ENCODE data around the gene LDLRAD4.

LDLRAD4 gene

DNA sequence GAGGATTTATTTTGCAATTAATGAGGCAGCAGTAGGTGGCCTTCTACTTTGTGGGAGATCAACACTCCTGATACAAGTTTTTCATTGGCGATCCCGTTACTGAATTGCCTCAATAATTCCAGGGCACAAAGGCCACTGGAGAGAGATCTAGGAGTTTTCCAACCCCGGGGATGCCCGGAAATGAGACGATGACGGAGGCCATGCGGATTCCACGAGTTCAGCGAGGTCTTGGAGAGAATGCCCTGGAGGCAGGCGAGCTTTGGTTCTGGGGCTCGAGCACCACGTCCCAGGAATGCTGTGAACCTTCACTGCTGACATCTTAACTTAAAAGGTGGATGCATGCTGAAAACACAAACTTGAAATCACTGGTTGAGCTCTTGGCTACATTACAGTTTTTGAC lies 74.2 kb downstream of the LDLRAD4 start:
- H3K9me3 ChIP-seq (ENCODE audit: control insufficient read depth, low read length) = no peaks in the 10 kb centered on the region
- no peak overlapping the region for H3K9ac ChIP-seq (ENCODE audit: low read length)
- no peaks in the 10 kb centered on the region for H3K4me1 ChIP-seq (ENCODE audit: control insufficient read depth, insufficient read depth, low read length)
- H3K36me3 ChIP-seq (ENCODE audit: control insufficient read depth, insufficient read depth, low read length, severe bottlenecking) = no peaks in the 10 kb centered on the region
- DNase-seq (ENCODE audit: low read depth) = no peak
- H3K4me3 ChIP-seq (ENCODE audit: low read length) = no peak overlapping the region
- no peaks in the 10 kb centered on the region for H3K27me3 ChIP-seq (replicated peaks; ENCODE audit: control insufficient read depth, insufficient read depth, low read length)

DNA sequence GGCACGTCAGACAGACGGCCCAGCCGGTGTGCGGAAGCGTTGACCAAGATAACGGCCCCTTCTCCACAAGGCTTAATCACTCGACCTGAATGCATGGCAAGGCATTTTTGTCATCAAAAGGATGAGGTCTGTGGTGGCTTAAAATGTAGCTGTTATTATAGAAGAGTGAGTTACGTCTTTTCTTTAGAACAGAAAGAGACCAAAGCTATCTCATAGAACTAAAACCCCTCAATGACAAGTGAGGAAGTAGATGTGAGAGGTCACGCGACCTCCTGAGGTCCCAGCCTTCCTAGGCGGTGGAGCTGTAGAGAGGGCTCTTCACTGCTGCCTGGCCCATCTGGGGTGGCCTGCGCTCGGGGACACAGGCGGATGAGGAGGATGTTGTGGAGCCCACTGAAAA lies 75.7 kb downstream of the LDLRAD4 start:
- Histone ChIP-seq H3K4me3 (ENCODE audit: low read length) (no peak overlapping the region), H3K27me3 (replicated peaks; ENCODE audit: control insufficient read depth, insufficient read depth, low read length) (no peaks in the 10 kb centered on the region), H3K9ac (ENCODE audit: low read length) (no peak overlapping the region), H3K4me1 (ENCODE audit: control insufficient read depth, insufficient read depth, low read length) (no peaks in the 10 kb centered on the region), H3K9me3 (ENCODE audit: control insufficient read depth, low read length) (no peaks in the 10 kb centered on the region), H3K36me3 (ENCODE audit: control insufficient read depth, insufficient read depth, low read length, severe bottlenecking) (no peaks in the 10 kb centered on the region)
- no peak for DNase-seq (ENCODE audit: low read depth)

DNA sequence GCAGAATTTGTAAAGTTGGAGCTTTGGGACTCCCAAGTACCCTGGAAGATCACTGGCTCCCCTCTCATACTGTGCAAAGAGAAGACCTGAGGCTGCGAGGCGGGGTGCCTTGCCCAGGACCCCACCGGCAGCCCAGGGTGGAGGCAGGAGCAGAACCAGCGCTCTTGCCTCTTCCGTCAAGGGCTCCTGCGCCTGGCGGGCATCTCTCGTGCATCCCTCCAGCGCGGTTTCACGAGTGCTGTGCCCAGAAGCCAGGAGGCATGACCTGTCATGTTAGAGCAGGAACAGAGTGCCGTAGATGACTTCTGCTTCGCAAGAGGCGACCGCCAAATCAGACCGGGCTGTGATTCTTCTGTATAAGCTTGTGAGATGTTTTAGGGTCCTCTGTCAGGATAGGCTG lies 77.3 kb downstream of the LDLRAD4 start:
- no peak for DNase-seq (ENCODE audit: low read depth)
- Histone ChIP-seq H3K4me1 (ENCODE audit: control insufficient read depth, insufficient read depth, low read length) (no peaks in the 10 kb centered on the region), H3K9ac (ENCODE audit: low read length) (no peak overlapping the region), H3K4me3 (ENCODE audit: low read length) (no peak overlapping the region), H3K36me3 (ENCODE audit: control insufficient read depth, insufficient read depth, low read length, severe bottlenecking) (no peaks in the 10 kb centered on the region), H3K27me3 (replicated peaks; ENCODE audit: control insufficient read depth, insufficient read depth, low read length) (no peaks in the 10 kb centered on the region), H3K9me3 (ENCODE audit: control insufficient read depth, low read length) (no peaks in the 10 kb centered on the region)

DNA sequence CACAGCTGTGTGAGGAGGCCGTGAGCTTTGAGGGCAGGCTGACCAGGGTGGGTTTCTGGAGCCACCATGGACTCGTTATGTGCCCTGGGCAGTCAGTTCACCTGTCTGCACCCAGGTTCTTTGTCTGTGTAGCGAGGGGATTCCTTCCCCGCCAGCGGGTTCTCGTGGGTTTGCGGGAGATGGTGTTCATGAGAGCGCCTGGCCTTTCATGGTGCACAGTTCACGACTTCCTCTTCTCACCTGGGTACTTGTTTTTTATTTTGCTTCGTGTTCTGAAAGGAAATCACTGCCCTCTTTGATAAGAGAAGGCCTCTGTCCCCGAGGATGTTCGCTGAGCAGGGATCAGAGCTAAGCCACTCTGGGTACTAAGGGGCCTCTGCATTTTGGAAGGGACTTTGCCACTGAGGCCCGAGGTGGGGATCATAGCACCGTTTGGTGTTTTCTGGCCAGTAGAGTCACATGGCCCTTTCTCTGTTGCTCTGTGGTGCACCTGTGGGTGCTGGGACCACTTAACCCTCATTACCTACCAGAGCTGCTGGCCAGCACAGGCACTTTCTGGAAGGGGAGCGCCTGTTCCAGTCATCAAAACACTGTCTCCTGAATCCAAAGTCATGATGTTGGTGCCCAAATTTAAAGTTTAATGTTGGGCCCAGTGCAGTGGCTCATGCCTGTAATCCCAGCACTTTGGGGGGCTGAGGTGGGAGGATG lies 78.5 kb downstream of the LDLRAD4 start:
- Histone ChIP-seq H3K4me3 (ENCODE audit: low read length) (no peak overlapping the region), H3K9ac (ENCODE audit: low read length) (no peak overlapping the region), H3K9me3 (ENCODE audit: control insufficient read depth, low read length) (no peaks in the 10 kb centered on the region), H3K27me3 (replicated peaks; ENCODE audit: control insufficient read depth, insufficient read depth, low read length) (no peaks in the 10 kb centered on the region), H3K4me1 (ENCODE audit: control insufficient read depth, insufficient read depth, low read length) (no peaks in the 10 kb centered on the region), H3K36me3 (ENCODE audit: control insufficient read depth, insufficient read depth, low read length, severe bottlenecking) (no peaks in the 10 kb centered on the region)
- DNase-seq (ENCODE audit: low read depth) = no peak

DNA sequence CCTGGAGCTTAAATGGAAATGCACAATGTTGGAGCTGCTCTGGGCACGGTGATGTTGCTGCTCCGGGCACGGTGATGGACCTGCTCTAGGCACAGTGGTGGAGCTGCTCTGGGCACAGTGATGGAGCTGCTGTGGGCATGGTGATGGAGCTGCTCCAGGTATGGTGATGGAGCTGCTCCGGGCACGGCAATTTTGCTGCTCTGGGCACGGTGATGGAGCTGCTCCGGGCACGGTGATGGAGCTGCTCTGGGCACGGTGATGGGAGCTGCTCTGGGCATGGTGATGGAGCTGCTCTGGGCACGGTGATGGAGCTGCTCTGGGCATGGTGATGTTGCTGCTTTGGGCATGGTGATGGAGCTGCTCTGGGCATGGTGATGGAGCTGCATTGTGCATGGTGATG lies 79.7 kb downstream of the LDLRAD4 start:
- H3K4me1 ChIP-seq (ENCODE audit: control insufficient read depth, insufficient read depth, low read length) = no peaks in the 10 kb centered on the region
- H3K36me3 ChIP-seq (ENCODE audit: control insufficient read depth, insufficient read depth, low read length, severe bottlenecking) = no peaks in the 10 kb centered on the region
- H3K9me3 ChIP-seq (ENCODE audit: control insufficient read depth, low read length) = no peaks in the 10 kb centered on the region
- no peaks in the 10 kb centered on the region for H3K27me3 ChIP-seq (replicated peaks; ENCODE audit: control insufficient read depth, insufficient read depth, low read length)
- H3K4me3 ChIP-seq (ENCODE audit: low read length) = no peak overlapping the region
- no peak for DNase-seq (ENCODE audit: low read depth)
- H3K9ac ChIP-seq (ENCODE audit: low read length) = no peak overlapping the region

DNA sequence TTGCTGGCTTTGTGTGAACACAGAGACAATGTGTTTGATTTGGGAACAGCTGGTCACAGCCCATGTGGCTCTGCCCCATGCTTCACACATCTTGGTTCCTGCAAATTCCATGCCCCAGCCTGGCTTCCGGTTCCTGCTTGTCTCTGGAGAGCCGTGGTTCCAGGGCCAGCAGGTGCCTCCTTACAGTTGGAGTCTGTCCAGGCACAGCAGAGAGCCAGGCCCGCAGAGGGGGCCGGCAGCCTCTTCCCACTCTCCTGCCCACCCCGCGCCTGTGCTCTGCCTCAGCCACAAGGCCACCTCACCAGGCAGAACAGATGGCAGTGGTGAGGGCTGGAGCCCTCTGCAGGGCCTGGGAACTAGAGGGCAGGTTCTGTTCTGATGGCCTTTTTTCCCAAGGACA lies 81.5 kb downstream of the LDLRAD4 start:
- Histone ChIP-seq H3K9ac (ENCODE audit: low read length) (no peak overlapping the region), H3K4me1 (ENCODE audit: control insufficient read depth, insufficient read depth, low read length) (no peaks in the 10 kb centered on the region), H3K9me3 (ENCODE audit: control insufficient read depth, low read length) (no peaks in the 10 kb centered on the region), H3K36me3 (ENCODE audit: control insufficient read depth, insufficient read depth, low read length, severe bottlenecking) (no peaks in the 10 kb centered on the region), H3K27me3 (replicated peaks; ENCODE audit: control insufficient read depth, insufficient read depth, low read length) (no peaks in the 10 kb centered on the region), H3K4me3 (ENCODE audit: low read length) (no peak overlapping the region)
- DNase-seq (ENCODE audit: low read depth) = no peak

DNA sequence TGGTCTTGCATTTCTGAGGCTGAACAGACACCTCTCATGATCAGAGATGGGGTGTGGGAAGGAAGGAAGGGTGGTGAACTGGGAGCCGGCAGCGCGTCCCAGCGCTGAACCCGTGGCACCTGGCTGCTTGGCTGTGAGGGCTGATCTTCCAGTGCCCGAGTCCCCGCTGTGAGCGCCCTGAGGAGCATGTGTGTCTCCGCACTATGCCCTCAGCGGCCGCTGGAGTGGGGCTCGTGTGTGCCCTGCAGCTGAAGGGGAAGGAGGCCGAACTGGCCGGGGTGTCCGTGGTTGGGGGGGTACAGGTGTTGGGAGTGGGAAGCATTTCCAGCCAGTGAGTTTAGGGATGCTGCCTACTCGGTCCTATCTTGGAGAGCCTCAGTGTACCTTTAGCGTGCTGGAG lies 82.2 kb downstream of the LDLRAD4 start:
- DNase-seq (ENCODE audit: low read depth) = no peak
- H3K36me3 ChIP-seq (ENCODE audit: control insufficient read depth, insufficient read depth, low read length, severe bottlenecking) = no peaks in the 10 kb centered on the region
- no peak overlapping the region for H3K4me3 ChIP-seq (ENCODE audit: low read length)
- no peaks in the 10 kb centered on the region for H3K4me1 ChIP-seq (ENCODE audit: control insufficient read depth, insufficient read depth, low read length)
- peaks cover 7% of the 10 kb centered on the region for H3K9me3 ChIP-seq (ENCODE audit: control insufficient read depth, low read length)
- no peak overlapping the region for H3K9ac ChIP-seq (ENCODE audit: low read length)
- H3K27me3 ChIP-seq (replicated peaks; ENCODE audit: control insufficient read depth, insufficient read depth, low read length) = no peaks in the 10 kb centered on the region

DNA sequence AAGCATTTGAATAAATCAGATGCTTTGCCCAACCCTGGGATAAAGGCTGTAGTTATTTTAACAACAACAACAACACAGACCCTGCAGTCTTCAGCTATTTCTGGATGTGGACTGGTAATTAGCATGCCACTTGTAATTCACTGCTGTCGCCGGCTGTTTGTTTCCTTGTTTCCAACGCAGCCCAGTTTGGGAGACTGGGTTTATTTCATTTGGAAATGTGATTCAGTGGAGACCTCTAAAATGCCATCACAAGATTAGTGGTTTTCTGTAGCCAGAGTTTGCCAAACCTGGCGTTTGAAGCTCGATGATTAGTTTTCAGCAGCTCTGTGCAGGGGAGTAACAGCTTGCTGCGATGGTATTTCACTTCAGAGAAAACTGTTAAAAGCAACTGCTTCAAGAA lies 83.5 kb downstream of the LDLRAD4 start:
- H3K9me3 ChIP-seq (ENCODE audit: control insufficient read depth, low read length) = peaks cover 13% of the 10 kb centered on the region
- H3K9ac ChIP-seq (ENCODE audit: low read length) = no peak overlapping the region
- no peaks in the 10 kb centered on the region for H3K4me1 ChIP-seq (ENCODE audit: control insufficient read depth, insufficient read depth, low read length)
- no peaks in the 10 kb centered on the region for H3K27me3 ChIP-seq (replicated peaks; ENCODE audit: control insufficient read depth, insufficient read depth, low read length)
- DNase-seq (ENCODE audit: low read depth) = no peak
- no peak overlapping the region for H3K4me3 ChIP-seq (ENCODE audit: low read length)
- no peaks in the 10 kb centered on the region for H3K36me3 ChIP-seq (ENCODE audit: control insufficient read depth, insufficient read depth, low read length, severe bottlenecking)

DNA sequence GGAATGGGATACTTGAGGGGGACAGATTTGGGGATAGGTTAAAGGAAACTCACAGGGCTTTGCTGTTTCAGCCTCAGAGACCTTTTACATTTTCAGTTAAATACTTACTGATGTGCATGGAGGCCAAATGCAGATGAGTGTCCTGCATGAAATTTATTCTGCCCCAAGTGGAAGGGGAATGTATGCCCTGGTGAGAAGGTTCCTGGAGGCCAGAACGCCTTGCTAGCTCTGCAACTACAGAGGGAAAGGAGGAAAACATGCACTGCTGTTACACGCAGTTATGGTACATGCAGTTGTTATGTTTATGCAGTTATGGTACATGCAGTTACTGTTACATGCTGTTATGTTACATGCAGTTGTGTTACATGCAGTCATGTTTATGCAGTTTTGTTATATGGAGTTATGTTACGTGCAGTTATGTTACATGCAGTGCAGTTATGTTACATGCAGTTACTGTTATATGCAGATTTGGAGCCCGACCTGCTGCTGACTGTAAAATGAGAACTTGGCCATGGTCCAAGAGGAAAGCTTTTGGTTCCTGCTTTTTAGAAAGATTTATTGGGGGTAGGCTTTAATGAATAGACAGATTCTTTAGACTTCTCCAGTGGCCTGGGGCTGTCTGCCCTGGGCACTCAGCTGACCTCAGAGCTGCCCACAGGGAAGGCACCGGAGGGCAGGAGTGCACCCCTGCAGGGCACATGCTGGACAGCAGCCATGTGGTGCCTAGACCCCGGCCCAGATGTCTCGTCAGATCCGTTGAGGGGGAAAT lies 84.1 kb downstream of the LDLRAD4 start:
- Histone ChIP-seq H3K27me3 (replicated peaks; ENCODE audit: control insufficient read depth, insufficient read depth, low read length) (no peaks in the 10 kb centered on the region), H3K9me3 (ENCODE audit: control insufficient read depth, low read length) (peaks cover 13% of the 10 kb centered on the region), H3K4me3 (ENCODE audit: low read length) (no peak overlapping the region), H3K4me1 (ENCODE audit: control insufficient read depth, insufficient read depth, low read length) (no peaks in the 10 kb centered on the region), H3K36me3 (ENCODE audit: control insufficient read depth, insufficient read depth, low read length, severe bottlenecking) (no peaks in the 10 kb centered on the region), H3K9ac (ENCODE audit: low read length) (no peak overlapping the region)
- DNase-seq (ENCODE audit: low read depth) = no peak

DNA sequence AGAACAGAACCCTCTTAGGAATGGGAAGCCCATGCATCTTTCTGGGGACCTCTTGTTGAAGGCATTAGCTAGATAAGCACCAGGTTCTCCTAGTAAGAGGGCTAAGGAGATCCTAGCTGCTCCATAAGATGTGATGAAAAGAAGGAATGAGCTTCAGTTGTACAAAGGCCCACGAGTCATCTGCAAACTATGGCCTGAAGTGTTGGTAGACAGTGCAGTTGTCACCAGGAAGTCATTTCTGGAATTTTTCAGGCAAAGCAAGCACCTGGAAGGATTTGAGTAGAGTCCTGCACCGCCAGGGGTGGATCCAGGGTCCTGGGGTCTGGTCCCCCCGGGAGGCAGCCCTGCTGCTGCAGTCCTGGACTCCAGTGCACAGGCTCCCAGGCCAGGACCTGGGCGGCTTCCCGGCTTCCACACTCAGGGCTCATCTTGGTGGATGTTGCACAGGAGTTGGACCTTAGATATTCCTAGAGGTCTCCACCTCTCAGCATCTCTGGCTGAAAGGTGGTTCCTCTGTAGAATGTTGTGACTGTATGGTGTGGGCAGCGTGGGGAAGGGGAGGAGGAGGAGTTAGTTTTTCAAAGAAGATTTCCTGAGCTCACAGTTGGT lies 85.3 kb downstream of the LDLRAD4 start:
- no peaks in the 10 kb centered on the region for H3K36me3 ChIP-seq (ENCODE audit: control insufficient read depth, insufficient read depth, low read length, severe bottlenecking)
- H3K4me1 ChIP-seq (ENCODE audit: control insufficient read depth, insufficient read depth, low read length) = no peaks in the 10 kb centered on the region
- no peaks in the 10 kb centered on the region for H3K27me3 ChIP-seq (replicated peaks; ENCODE audit: control insufficient read depth, insufficient read depth, low read length)
- DNase-seq (ENCODE audit: low read depth) = no peak
- H3K4me3 ChIP-seq (ENCODE audit: low read length) = no peak overlapping the region
- H3K9ac ChIP-seq (ENCODE audit: low read length) = no peak overlapping the region
- peaks cover 13% of the 10 kb centered on the region for H3K9me3 ChIP-seq (ENCODE audit: control insufficient read depth, low read length)

DNA sequence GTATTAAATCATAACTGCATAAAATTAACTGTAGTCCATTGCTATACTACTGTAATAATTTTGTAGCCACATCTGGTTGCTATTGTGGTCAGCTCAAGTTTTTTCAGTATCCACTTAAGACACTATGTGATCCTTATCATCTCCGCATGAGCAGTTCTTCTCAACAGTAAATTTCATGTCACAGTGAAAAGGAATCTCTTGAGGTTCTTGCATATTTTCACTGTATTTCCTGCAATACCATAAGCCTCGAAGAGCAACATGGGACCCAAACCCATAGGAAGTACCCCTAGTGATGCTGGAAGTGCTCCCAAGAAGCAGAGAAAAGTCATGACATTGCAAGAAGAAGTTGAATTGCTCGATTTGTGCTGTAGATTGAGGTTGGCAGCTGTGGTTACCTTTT lies 86.7 kb downstream of the LDLRAD4 start:
- Histone ChIP-seq H3K4me1 (ENCODE audit: control insufficient read depth, insufficient read depth, low read length) (no peaks in the 10 kb centered on the region), H3K4me3 (ENCODE audit: low read length) (no peak overlapping the region), H3K9ac (ENCODE audit: low read length) (no peak overlapping the region), H3K27me3 (replicated peaks; ENCODE audit: control insufficient read depth, insufficient read depth, low read length) (no peaks in the 10 kb centered on the region), H3K9me3 (ENCODE audit: control insufficient read depth, low read length) (peaks cover 13% of the 10 kb centered on the region), H3K36me3 (ENCODE audit: control insufficient read depth, insufficient read depth, low read length, severe bottlenecking) (no peaks in the 10 kb centered on the region)
- no peak for DNase-seq (ENCODE audit: low read depth)

Data from adipocyte (in vitro differentiated cells).